ENCODE measurements around the gene GLRA2.

DNA sequence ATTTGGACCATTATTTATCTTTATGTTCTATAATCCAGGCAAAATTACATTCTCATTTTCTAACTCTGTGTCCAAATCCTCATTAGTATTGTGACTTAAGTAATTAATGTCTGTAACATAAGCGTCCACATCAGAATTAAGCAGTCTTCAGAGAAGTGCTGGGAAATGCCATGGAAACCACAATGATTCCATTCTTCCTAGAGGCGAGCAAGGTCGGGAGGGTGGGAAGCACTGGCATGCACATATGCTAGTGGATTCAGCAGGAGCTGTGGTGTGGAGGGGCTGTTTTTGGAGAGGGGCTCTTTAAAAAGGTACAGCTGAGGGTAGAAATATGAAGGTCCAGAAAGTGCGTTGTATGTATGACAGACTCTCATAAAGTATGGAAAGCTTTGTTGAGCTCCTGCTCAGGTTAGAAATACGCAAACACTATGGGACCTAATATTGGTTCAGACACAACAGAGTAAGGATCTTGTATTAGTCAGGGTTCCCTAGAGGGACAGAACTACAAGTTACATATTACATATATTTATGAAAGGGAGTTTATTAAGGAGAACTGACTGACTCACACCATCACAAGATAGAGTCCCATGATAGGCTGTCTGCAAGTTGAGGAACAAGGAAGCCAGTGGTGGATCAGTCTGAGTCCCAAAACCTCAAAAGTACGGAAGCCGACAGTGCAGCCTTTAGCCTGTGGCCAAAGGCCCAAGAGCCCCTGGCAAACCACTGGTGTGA lies 61.5 kb downstream of the GLRA2 start:
- TF ChIP-seq, protein P1, sequence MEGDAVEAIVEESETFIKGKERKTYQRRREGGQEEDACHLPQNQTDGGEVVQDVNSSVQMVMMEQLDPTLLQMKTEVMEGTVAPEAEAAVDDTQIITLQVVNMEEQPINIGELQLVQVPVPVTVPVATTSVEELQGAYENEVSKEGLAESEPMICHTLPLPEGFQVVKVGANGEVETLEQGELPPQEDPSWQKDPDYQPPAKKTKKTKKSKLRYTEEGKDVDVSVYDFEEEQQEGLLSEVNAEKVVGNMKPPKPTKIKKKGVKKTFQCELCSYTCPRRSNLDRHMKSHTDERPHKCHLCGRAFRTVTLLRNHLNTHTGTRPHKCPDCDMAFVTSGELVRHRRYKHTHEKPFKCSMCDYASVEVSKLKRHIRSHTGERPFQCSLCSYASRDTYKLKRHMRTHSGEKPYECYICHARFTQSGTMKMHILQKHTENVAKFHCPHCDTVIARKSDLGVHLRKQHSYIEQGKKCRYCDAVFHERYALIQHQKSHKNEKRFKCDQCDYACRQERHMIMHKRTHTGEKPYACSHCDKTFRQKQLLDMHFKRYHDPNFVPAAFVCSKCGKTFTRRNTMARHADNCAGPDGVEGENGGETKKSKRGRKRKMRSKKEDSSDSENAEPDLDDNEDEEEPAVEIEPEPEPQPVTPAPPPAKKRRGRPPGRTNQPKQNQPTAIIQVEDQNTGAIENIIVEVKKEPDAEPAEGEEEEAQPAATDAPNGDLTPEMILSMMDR (IDR thresholded peaks at IDR 0.05; ENCODE audit: insufficient read depth, low read length, poor library complexity, severe bottlenecking) = no peak
- no peak for TF ChIP-seq EZH2phosphoT487 (conservative IDR thresholded peaks at IDR 0.05; ENCODE audit: low read length)
